HK-2 (cell line): ENCODE data around the gene HNRNPA0.
A peak's percentile ranks its signal among the peaks of the same experiment; 100 is the strongest.

Experiments
- DNase-seq: peaks from one replicate; pipeline ENCODE4 v3.0.0-alpha.2; 2018; ENCODE audit not compliant: unreplicated experiment

HNRNPA0 gene

DNA sequence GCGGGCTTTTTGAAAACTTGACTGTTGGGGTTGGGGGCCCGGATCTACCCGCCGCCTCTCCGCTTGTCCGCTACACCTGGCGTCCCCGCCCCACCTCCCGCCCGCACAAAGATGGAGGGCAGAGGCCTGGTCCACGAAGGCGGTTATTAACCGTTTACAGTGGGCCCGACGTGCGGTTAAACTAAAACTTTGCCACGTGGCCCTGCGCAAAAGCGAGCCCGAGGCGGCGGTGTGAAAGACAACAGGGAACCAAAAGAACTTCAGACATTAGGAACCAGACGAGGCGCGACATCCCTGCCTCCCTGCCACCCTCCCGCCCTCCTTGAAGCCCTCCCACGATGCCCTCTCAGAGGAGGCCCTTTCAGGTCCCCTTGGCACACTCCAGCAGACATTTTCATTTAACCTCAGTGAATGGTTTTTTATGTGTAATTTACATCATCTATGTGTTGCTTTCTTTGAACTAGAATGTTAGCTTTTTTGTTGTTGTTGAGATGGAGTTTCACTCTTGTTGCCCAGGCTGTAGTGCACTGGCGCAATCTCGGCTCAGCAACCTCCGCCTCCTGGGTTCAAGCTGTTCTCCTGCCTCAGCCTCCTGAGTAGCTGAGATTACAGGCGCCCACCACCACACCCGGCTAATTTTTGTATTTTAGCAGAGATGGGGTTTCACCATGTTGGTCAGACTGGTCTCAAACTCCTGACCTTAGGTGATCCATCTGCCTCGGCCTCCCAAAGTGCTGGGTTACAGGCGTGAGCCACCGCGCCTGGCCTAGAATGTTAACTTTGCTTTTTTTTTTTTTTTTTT is 999 bp upstream of the HNRNPA0 start:
- no peak for DNase-seq

DNA sequence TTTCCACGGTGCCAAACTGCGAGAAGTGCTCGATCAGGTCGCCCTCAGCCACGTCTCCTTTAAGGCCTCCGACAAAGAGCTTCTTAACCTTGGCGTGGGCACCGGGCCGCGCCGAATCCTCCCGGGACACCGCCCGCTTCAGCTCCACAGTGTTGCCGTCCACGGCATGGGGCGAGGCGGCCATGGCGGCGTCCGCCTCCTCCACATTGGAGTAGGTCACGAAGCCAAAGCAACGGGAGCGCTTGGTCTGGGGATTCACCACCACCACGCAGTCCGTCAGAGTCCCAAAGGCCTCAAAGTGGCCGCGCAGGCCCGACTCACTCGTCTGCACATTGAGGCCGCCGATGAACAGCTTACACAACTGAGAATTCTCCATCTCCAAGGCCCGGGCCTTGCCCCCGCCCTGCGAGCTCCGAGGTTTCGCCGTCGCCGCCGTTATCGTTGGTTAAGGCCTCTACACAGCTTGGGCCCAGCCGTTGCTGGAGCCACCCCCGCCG is 424 bp downstream of the HNRNPA0 start:
- DNase-seq, result no peak

DNA sequence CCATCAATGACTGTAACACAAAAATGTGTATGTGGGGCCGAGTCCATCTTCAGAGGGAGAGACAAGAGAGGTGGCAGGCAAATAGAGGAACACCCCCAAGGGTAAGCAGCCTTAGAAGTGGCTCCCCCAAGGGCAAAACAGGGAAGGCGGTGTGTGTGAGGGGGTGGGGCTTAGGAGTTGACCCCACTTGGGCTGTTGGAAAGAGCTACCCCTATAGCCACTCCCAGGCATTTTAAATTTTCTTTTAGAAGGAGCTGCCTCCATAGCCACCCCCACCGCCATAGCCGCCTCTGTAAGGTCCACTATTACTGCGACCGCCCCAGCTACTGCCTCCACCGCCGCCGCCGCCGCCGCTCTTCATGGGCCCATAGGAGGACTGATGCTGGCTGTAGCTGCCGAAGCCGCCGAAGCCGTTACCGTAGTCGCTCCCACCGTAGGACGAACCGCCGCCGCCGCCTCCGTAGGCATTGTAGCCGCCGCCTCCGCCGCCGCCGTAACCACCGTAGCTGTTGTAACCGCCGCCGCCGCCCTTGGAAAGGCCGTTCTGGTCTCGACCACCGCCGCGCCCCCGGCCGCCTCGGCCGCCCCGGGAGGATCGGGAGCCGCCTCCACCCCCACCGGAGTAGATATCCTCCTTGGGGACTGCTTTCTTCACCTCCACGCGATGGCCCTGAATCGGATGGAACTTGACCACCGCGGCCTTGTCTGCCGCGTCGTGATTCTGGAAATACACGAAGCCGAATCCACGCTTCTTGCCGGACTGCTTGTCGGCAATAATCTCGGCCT is 1.1 kb downstream of the HNRNPA0 start:
- DNase-seq, result peak; percentile 8

DNA sequence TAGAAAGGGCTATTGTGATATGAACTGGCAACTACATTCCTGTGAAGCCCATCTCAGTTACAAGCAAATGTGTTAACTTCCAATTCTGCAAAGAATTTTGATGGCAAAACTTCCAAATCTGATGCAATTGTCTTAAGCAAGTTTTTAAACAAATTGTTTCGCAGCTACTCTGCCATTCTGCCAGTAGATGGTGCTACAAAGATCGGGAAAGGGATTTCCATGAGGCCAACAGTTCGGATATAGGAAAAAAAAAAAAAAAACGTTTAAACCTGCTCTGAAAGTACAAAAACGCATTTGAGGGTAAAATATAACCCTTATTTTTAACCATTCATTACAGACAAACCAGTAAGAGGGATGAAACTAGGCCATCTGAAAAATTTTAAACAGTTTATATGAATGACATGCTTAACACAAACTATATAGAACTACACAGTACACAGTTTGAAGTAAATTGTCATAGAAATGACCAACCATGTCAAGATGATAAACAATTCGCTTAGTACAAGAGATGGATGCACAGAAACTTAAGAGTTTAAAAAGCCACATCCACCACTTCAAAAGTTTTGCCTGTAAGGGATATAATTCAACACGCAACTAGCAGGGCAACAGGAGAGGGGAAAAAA is 2.2 kb downstream of the HNRNPA0 start:
- DNase-seq, result no peak

DNA sequence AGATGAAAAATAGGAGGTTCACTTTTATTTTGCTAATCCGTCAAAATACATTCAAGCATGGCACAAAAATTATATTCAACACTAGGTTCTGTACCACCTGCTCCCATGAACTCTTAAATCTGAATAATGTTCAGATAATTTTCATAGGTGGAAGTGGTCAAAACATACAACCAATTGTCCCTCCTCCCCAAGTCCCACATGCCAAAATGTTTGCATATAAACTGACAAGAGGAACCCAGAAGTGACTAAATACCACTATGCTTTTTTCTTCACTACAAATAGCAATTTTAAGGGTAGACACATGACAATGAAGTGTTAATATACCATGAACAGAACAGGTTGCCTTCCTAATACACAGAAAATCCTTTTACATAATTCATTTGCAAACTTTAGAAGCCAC is 3.7 kb downstream of the HNRNPA0 start:
- DNase-seq, result no peak

DNA sequence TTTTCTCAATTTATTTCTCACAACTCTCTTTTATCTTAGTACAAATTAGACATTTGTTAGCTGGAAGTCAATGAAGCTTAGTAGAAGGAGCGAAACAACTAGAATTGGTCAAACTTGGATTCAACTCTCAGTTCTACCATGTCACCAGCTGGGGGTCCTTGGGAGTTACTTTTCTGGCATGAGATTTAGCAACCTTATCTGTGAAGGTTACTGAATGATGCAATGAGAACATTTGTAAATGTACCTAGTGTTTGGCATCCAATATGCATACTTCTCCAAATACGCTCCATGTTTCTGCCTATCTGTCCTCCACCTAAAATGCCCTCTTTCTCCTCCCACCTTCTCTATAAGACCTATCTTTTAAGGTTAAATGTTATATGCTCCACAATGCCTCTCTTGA is 6.3 kb downstream of the HNRNPA0 start:
- DNase-seq, result no peak

DNA sequence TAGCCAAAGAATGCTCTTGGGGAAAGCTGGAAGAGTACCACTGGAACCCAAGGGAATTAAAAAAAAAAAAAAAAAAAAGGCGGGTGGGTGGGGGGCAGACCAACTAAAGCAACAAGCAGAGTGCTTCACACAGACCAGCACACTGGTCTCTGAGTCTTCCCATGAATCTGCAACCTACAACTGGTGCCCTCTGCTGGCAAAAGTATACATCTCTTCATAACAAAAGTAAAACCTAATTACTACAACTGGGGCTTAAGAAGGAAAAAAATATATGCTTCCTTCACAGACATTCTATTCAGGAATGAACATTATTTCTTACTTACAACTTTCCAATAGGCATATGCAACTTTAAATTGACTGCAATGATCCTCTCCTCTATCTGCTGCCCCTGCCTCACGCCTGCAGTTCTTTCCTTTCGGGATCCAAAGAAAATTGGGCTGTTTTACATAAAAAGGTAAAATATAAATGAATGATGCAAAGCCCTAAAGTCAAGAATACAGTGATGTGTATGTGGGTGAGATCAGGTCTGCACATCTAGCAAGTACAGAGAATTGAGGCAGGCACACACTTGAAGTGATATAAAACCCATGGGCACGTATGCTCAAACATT is 11.0 kb downstream of the HNRNPA0 start:
- peak; percentile 13 for DNase-seq

DNA sequence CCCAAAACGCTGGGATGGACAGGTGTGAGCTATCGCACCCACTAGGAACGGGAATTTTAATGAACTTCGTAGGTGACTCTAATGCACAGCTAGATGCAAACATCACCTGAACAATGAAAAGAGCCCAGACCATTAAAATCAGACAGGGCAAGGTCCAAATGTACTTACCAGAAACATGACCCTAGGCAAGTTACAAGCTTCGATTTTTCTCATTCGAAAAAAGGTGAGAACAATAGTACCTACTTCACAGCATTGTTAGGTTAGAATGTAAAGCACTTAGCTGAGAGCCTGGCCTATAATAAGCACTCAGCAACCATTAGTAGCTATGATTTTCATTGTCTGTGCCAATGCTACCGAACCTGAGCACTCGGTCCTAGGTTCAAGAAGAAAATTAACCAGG is 12.4 kb downstream of the HNRNPA0 start:
- DNase-seq, result no peak

DNA sequence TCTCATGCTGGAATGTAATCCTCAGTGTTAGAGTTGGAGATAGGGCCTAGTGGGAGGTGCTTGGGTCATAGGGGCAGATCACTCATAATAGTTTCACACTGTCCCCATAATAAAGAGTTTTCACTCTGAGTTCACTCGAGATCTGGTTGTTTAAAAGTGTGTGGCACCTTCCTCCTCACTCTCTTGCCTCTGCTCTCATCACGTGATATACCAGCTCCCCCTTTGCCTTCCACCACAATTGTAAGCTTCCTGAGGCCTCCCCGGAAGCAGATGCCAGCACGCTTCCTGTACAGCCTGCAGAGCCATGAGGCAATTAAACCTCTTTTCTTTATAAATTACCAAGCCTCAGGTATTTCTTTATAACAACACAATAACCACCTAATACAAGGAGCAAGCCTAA is 14.4 kb downstream of the HNRNPA0 start:
- no peak for DNase-seq

DNA sequence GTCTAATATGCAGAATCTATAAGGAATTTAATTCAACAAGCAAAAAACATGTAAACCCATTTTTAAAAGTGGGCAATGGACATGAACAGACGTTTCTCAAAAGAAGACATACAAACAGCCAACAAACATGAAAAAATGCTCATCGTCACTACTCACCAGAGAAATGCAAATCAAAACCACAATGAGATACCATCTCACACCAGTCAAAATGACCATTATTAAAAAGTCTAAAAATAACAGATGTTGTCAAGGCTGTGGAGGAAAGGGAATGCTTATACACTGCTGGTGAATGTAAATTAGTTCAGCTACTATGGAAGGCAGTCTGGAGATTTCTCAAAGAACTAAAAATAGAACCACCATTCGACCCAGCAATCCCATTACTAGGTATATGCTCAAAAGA is 15.2 kb downstream of the HNRNPA0 start:
- no peak for DNase-seq

DNA sequence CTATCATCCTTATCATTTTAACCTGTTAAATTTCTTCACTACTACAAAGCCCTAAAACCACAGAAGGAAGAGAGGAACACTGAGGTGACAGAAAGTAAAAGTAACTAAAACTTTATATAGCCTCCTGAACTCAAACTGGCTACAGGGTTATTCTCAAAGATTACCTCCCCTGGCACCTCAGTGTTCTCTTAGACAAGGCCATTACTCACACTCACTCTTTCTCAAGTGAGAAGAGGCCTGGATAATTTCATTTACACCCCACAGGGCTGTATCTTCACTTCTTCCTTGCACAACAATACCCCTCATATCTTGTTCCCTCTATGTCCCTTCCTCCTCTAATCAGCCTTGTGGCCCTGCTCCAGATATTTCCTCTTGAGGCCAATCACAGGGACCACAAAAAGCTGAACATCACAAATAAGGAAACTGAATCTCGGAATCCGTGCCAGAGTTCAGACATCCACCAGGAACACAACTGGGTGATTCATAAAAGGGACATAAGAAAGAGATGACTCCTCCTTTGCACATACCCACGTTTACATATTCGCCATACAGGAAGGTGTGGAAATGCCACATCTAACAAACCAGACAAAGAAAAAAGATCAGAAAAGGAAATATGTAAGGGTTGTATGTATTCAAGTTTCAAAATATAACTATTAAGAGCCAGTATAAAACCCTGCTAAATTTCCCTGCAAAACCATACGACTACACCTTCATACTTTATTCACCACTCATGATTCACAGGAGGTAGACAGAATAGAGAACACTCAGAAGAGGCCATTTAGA is 16.6 kb downstream of the HNRNPA0 start:
- no peak for DNase-seq

DNA sequence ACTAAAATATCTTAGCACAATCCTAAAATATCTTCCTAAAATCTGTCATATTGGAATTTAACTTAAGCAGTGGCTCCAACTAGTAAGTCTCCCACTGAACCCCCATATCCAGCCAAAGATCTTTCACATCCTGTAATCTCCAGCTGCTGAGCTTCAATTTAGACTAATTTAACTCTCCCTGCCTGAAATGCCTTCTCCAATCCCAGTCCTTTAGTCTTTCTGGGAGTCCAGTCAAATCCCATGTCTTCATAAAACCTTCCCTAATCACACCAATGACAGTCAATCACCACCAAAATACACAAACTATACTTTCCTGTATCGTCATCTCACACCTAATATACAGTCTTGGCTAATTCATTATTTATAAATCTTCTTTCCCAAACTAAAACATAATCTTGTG is 17.7 kb downstream of the HNRNPA0 start:
- DNase-seq, result no peak

DNA sequence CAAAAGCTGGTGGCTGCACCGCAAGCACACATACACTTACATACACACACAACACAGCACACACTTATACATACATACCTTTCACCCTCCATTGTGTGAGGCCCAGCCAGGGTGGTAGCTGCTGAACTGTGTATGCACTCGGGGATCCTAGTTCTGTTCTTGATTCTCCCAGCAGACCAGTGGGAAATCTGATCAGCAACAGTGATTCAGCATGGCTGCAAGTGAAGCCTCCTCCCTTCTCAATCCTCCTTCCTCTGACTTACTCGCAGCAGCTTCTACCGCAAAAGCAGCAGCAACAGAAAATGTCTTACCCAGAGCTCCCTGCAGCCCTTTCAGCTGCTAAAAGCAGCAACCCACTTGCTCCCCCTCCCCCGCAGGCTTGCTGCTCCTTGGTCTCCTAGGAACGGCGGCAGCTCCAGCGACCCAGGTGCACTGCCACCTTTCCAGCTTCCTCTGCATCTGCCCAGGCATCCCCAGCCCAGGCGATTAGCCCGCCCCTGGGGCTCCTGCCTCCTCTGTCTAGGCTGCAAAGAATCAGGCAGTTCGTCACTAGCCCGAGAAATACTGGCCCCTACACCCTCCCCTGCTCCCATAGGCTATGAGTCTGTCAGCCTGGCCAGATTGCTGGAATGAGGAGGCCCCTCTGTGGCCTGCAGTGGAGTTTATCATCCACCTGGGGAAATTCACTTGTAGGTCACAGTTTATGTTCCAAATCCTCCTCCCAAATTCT is 18.4 kb downstream of the HNRNPA0 start, which contains the start of gene KLHL3:
KLHL3 (minus strand) TSS at position 535 of the 730 bp plus-strand sequence; CDS start at position 92, 443 bp downstream.
- DNase-seq, result no peak

DNA sequence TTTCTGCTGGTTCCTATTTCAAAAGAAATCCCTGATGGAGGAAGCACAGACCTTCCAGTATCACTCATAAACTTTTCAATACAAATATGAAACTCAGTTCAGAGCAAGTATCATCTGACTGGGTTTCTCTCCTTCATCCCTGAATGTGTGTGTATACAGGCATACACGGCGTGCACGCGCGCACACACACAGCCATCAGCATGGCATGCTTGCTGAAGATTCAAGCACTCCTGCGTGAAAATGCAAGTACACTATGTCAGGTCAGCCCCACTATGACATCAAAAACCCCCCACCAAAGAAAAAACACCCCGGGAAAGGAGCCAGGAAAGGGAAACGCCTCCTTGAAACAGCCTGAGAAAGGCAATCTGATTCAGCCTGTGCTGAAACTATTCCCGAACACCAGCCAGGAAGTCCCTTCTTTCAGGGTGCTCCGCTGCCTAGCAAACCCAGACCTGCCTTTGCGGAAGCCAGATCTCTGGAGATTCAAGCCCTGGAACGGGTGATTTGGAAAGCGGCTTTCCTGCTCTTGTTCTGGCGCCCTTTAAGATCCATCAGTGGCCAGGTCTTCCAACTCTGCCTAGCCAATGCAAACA is 19.1 kb downstream of the HNRNPA0 start:
- DNase-seq, result no peak

DNA sequence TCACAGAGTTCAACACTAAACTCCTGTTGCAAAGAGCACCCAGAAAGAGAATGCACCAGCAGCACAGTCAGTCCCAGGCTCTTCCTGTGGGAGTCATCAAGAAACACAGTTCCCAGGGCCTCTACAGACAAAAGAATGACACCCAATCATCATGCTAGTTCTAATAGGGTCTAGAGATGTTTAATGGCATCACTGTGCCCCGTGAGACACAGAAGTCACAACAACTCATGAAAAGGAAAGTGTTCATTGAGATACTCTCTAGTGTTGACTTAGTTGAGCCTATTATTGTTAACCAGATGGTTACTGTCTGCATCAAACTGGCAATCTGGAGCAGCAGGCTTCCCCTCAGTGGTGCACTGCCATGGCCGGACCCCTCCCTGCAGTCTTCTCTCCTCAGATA is 19.8 kb downstream of the HNRNPA0 start:
- no peak for DNase-seq

DNA sequence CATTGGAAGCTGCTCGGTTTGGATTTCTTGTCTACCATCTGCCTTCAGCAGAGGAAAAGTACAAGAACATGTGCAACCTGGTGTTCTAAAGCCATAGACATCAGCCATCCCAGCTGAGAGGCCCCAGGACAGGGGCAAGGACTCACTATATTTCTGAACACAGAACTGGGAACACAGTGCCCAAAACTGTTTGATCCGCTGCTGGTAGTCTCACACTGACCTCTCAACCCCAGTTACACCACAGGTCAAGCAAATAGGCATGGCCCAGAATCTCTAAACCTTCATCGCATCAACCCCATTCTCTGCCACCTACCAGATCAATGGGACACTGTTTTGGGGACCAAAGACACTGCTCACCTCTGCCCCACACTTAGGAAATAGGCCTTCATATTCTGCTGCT is 20.2 kb downstream of the HNRNPA0 start:
- no peak for DNase-seq

DNA sequence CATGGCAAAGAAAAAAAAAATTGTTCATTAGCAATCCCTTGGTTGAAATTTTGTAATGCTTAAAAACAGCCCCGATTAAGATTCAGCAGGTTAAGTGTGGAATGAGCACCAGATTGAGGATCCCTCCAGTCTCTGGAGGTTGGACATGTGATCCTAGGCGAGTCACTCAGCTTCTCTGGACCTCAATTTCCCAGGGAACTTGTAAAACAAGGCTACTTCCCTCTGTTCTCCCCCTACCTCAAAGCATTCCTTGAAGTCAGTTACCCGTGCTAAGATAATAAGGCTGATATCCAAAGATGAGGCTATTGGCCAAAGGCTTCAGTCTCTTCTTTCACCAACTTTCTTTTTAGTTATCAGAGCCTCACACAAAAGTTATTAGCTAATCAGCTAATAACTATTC is 21.2 kb downstream of the HNRNPA0 start:
- no peak for DNase-seq

DNA sequence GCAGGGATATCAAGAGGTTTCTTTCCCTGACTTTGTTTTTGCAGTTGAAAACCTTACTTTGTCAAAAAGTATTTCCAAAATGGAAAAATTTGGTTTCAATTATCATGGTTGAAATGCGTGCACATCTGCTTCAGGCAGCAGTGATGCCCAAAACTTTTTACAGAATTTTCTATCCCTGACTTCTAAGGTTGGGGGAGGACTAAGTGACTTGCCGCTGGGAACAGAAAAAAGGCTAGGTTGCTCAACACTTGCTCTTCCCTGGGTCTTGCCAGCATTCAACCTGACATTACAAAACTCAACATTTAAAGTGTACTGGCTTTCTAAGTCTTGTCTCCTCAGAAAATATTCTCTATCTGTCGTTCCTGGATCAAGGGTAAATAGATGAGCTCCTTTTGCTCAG is 23.0 kb downstream of the HNRNPA0 start:
- no peak for DNase-seq

DNA sequence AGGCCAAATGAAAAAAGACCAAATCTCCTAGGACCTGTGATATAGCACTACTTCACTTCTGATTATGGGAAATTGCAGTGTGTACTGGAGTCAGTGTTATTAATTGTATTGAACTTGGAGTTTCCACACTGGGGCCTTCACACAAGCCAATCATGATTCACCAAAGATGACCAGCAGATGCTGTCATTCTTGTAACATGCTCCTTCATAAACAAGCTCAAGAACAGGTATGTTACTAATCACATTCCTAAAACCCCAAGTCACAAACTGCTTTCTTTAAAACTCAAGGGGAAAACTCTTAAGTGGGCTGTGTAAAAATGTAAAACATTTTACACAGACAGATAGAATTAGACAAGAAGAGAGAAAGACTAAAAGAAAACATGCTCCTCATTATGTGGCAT is 23.8 kb downstream of the HNRNPA0 start:
- no peak for DNase-seq

DNA sequence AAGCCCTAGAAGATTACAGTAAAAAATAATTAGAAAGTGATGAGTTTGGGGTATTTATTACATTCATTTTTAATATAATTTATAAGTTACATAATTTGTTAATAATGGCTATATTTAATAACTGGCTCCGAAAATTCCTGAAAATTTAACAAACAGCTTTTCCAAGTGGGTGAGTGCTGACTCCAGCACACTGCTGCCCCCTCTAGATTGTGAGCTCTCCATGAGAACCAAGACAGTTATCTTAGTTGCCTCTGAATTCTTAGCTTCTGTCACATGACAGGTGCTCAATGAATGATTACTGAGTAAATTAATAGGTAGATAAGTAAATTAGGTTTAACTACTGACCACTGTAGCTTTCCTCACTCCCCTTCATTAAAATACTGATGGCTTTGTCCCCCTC is 26.1 kb downstream of the HNRNPA0 start:
- DNase-seq, result no peak
